ENCODE data around the gene TGIF1.

The TGIF1 gene

GRCh38 chr18:3440341-3440740 is 9.6 kb upstream of the TGIF1 start:
- no peak for DNase-seq

GRCh38 chr18:3441290-3441689 is 8.7 kb upstream of the TGIF1 start:
- DNase-seq: no peak

- DNase-seq: no peak
Measured at GRCh38 chr18:3442919-3443318, 7.1 kb upstream of the TGIF1 start.

- DNase-seq: no peak
Measured at GRCh38 chr18:3444296-3444695, 5.7 kb upstream of the TGIF1 start.

- DNase-seq: no peak
Measured at GRCh38 chr18:3444954-3445353, 5.0 kb upstream of the TGIF1 start.

- DNase-seq: no peak
Measured at GRCh38 chr18:3447068-3447894, 2.7 kb upstream of the TGIF1 start.

- DNase-seq: peak; percentile 84
Measured at GRCh38 chr18:3447895-3448837, 1.8 kb upstream of the TGIF1 start.

- DNase-seq: no peak
Measured at GRCh38 chr18:3448838-3449511, 997 bp upstream of the TGIF1 start.

- DNase-seq: peak; percentile 20
Measured at GRCh38 chr18:3449512-3450011, 410 bp upstream of the TGIF1 start.

GRCh38 chr18:3450799-3451182 is 819 bp downstream of the TGIF1 start:
- no peak for DNase-seq

GRCh38 chr18:3451183-3451988 is 1.4 kb downstream of the TGIF1 start:
- DNase-seq: no peak

- no peak for DNase-seq
Measured at GRCh38 chr18:3451989-3452749, 2.2 kb downstream of the TGIF1 start.

- DNase-seq: no peak
Measured at GRCh38 chr18:3452750-3453539, 3.0 kb downstream of the TGIF1 start.

GRCh38 chr18:3453540-3454364 is 3.8 kb downstream of the TGIF1 start:
- peak; percentile 35 for DNase-seq

GRCh38 chr18:3454365-3455089 is 4.6 kb downstream of the TGIF1 start:
- DNase-seq: peak; percentile 12

- no peak for DNase-seq
Measured at GRCh38 chr18:3455090-3455635, 5.2 kb downstream of the TGIF1 start.

GRCh38 chr18:3455907-3456685 is 6.1 kb downstream of the TGIF1 start:
- DNase-seq: no peak

GRCh38 chr18:3456686-3457069 is 6.7 kb downstream of the TGIF1 start:
- DNase-seq: peak; percentile 82
